Measurements from ENCODE around the gene PTPRE. TPM values are rescaled to one million over a fixed set of nuclear protein-coding genes. Genes with fewer than 3 reads are reported as not detected.

Gene PTPRE
- total RNA-seq, 2 donors from 2014 or later = 11.3 to 23.5 TPM

DNA sequence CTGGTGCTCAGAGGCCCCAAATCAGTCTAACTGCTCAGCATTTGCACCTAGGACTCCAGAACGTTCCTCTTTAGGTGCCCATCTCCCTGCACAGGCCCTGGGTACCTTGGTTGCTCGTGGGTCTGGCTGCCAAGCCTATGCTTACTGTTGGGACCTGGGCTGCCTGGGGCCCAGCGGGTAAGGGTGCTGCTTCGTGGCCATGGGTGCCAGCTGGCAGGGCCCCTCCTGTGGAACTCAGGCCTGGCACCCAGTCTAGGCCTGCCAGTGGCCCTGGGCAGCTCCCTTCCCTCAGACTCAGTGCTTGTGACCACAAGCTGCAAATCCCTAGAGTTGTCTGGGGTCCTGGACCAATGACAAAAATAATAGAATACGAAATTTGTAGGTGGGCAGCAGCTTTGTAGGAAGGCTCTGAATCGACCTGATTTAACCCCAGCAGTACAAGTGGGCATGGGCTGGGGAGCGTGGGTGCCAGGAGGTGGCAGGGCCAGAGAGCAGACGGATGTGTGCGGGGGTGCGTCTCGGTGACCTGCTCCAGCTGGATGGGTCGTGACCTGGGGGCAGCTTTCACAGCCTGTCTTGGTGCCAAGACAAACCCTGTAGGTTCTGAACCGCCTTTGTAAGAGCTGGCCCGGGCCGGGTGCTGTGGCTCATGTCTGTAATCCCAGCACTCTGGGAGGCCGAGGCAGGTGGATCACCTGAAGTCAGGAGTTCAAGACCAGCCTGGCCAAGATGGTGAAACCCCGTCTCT is 149.6 kb downstream of the PTPRE start:
- no peak for TF ChIP-seq CTCF (IDR thresholded peaks at IDR 0.05)
- Histone ChIP-seq H3K27ac (no peak overlapping the region), H3K27me3 (no peaks in the 10 kb centered on the region), H3K9me3 (no peaks in the 10 kb centered on the region), H3K4me1 (no peaks in the 10 kb centered on the region), H3K4me3 (no peak overlapping the region), H3K36me3 (peaks cover 59% of the 10 kb centered on the region)
- DNase-seq (ENCODE audit: low spot score) = no peak

- Histone ChIP-seq H3K4me3 (no peak overlapping the region), H3K9me3 (no peaks in the 10 kb centered on the region), H3K4me1 (peaks cover 0 to 17% of the 10 kb centered on the region in 2 donors), H3K27ac (no peak overlapping the region), H3K27me3 (no peaks in the 10 kb centered on the region), H3K36me3 (peaks cover 52% of the 10 kb centered on the region)
- DNase-seq (ENCODE audit: low spot score) = no peak
- no peak for TF ChIP-seq CTCF (IDR thresholded peaks at IDR 0.05)
These were observed 151.3 kb downstream of the PTPRE start for GRCh38 chr10:128058106-128058749.

DNA sequence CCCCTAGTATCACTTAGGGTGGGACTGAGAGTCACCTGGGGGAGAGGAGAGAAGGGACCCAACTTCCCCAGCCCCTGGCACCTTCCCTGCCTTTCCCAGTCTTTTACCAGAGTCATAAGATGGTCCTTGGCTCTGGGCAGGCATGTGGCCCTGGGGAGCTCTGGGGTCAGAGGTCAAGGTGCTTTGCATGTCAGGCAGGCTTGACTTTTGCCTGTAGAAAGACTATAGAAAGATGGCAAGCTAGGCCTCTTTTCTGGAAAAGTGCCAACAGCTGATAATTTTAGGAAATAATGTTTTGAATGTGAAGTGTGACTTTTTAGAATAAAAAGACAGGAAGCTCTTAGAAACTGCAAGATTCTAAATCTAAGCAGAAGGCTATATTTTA is 151.8 kb downstream of the PTPRE start:
- Histone ChIP-seq H3K4me1 (peaks cover 0 to 22% of the 10 kb centered on the region in 2 donors), H3K4me3 (no peak overlapping the region), H3K36me3 (peaks cover 52% of the 10 kb centered on the region), H3K27me3 (no peaks in the 10 kb centered on the region), H3K27ac (no peak overlapping the region), H3K9me3 (no peaks in the 10 kb centered on the region)
- DNase-seq (ENCODE audit: low spot score) = no peak
- TF ChIP-seq CTCF (IDR thresholded peaks at IDR 0.05) = no peak

GRCh38 chr10:128059266-128059981 is 152.5 kb downstream of the PTPRE start:
- H3K4me1 ChIP-seq = peaks cover 0 to 25% of the 10 kb centered on the region in 2 donors
- peaks cover 52% of the 10 kb centered on the region for H3K36me3 ChIP-seq
- DNase-seq (ENCODE audit: low spot score) = no peak
- H3K9me3 ChIP-seq = no peaks in the 10 kb centered on the region
- no peak overlapping the region for H3K27ac ChIP-seq
- no peak for TF ChIP-seq CTCF (IDR thresholded peaks at IDR 0.05)
- no peaks in the 10 kb centered on the region for H3K27me3 ChIP-seq
- H3K4me3 ChIP-seq = no peak overlapping the region

DNA sequence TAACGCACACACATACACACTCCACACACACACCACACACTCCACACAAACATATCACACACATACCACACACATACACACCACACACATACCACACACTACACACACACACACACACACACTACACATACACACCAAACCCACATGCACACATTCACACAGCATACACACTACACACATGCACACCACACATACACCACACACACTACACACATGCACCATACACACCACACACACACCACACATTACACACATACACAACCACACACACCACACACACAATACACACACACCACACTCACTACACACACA is 153.0 kb downstream of the PTPRE start:
- no peaks in the 10 kb centered on the region for H3K9me3 ChIP-seq
- TF ChIP-seq CTCF (IDR thresholded peaks at IDR 0.05) = no peak
- no peaks in the 10 kb centered on the region for H3K27me3 ChIP-seq
- H3K27ac ChIP-seq = no peak overlapping the region
- H3K4me3 ChIP-seq = no peak overlapping the region
- DNase-seq (ENCODE audit: low spot score) = no peak
- H3K4me1 ChIP-seq = peaks cover 0 to 27% of the 10 kb centered on the region in 2 donors
- H3K36me3 ChIP-seq = peaks cover 47% of the 10 kb centered on the region

Measured in right atrium auricular region (tissue), 2 donors.